GM19025 (cell line): Measurements from ENCODE around the gene PPP1R7.

Experiments
- ATAC-seq: cut with Tn5 transposase; IDR thresholded peaks from one replicate; pipeline ENCODE4 v1.9.1; 2021; ENCODE audit warnings: mild to moderate bottlenecking, low read depth, moderate library complexity; ENCODE audit not compliant: unreplicated experiment

PPP1R7 gene

GRCh38 chr2:241118737-241119505 is 31.3 kb upstream of the PPP1R7 start:
- no peak for ATAC-seq

GRCh38 chr2:241120440-241120839 is 29.8 kb upstream of the PPP1R7 start:
- no peak for ATAC-seq

- no peak for ATAC-seq
These were observed 29.3 kb upstream of the PPP1R7 start for GRCh38 chr2:241121008-241121407.

GRCh38 chr2:241122376-241123002 is 27.8 kb upstream of the PPP1R7 start:
- no peak for ATAC-seq

GRCh38 chr2:241123816-241124536 is 26.3 kb upstream of the PPP1R7 start:
- ATAC-seq, result no peak

GRCh38 chr2:241125626-241126025 is 24.6 kb upstream of the PPP1R7 start:
- ATAC-seq, result no peak

- no peak for ATAC-seq
These were observed 24.1 kb upstream of the PPP1R7 start for GRCh38 chr2:241126201-241126611.

- no peak for ATAC-seq
These were observed 23.5 kb upstream of the PPP1R7 start for GRCh38 chr2:241126771-241127202.

GRCh38 chr2:241128266-241128665 is 22.0 kb upstream of the PPP1R7 start:
- no peak for ATAC-seq

- ATAC-seq, result no peak
These were observed 21.0 kb upstream of the PPP1R7 start for GRCh38 chr2:241129086-241129871.

- no peak for ATAC-seq
These were observed 20.0 kb upstream of the PPP1R7 start for GRCh38 chr2:241130316-241130715.

GRCh38 chr2:241131531-241131930 is 18.7 kb upstream of the PPP1R7 start:
- no peak for ATAC-seq

GRCh38 chr2:241132538-241133435 is 17.5 kb upstream of the PPP1R7 start:
- no peak for ATAC-seq

- ATAC-seq, result no peak
These were observed 16.8 kb upstream of the PPP1R7 start for GRCh38 chr2:241133436-241133820.

- no peak for ATAC-seq
These were observed 15.6 kb upstream of the PPP1R7 start for GRCh38 chr2:241134711-241135110.

- ATAC-seq, result no peak
These were observed 14.5 kb upstream of the PPP1R7 start for GRCh38 chr2:241135737-241136136.

- ATAC-seq, result no peak
These were observed 14.1 kb upstream of the PPP1R7 start for GRCh38 chr2:241136191-241136590.

- ATAC-seq, result no peak
These were observed 13.5 kb upstream of the PPP1R7 start for GRCh38 chr2:241136661-241137260.
